PC-9 (cell line): ENCODE results near the gene OR1M1. TPM values are rescaled to one million over a fixed set of nuclear protein-coding genes. Genes with fewer than 3 reads are reported as not detected.

Source experiments
- BruUV-seq: library from RNA; stranded (reverse); fragments of 400-500 nt; replicated peaks from 2 replicates; lab custom pipeline; 2021; lab: Mats Ljungman, UMichigan
- CTCF ChIA-PET: fragments of 300-600 bp; sonication (Branson Sonifier 250); formaldehyde crosslinking; loops from one replicate; lab custom pipeline; 2022; ENCODE audit warnings: antibody characterized with exemption; lab: Charles Lee
- POLR2A ChIA-PET: fragments of 300-600 bp; sonication (Branson Sonifier 250); formaldehyde crosslinking; loops from one replicate; lab custom pipeline; 2022; ENCODE audit warnings: antibody characterized with exemption; ENCODE audit not compliant: unreplicated experiment; lab: Charles Lee
- DNase-seq, 2 experiments: peaks; one replicate each; pipeline versions ENCODE4 v3.0.0 to v3.0.0-alpha.2; 2015 to 2022; ENCODE audit warnings: mixed read lengths in 1 of 2
- H2AFZ ChIP-seq: fragments of 200-600 bp; sonication (generic); 2 replicates; pipeline ENCODE4 v1.8.1; 2017; ENCODE audit warnings: antibody characterized with exemption
- H3F3A ChIP-seq: fragments of 200-600 bp; sonication (generic); 2 replicates; pipeline ENCODE4 v1.8.1; 2017; ENCODE audit warnings: antibody characterized with exemption, mild to moderate bottlenecking, low read depth; ENCODE audit not compliant: insufficient read depth
- H3K27ac ChIP-seq: fragments of 200-600 bp; sonication (generic); 2 replicates; pipeline ENCODE4 v1.6.1; 2016; ENCODE audit warnings: mixed run types
- H3K27me3 ChIP-seq: fragments of 200-600 bp; sonication (generic); 2 replicates; pipeline ENCODE4 v1.6.1; 2016; ENCODE audit warnings: low read depth, mixed run types; ENCODE audit not compliant: insufficient read depth
- H3K36me3 ChIP-seq: fragments of 200-600 bp; sonication (generic); 2 replicates; pipeline ENCODE4 v1.6.1; 2016; ENCODE audit warnings: low read depth, mixed run types
- H3K4me1 ChIP-seq: fragments of 200-600 bp; sonication (generic); replicated peaks from 2 replicates; pipeline ENCODE4 v1.6.1; 2016; ENCODE audit warnings: mixed run types; ENCODE audit not compliant: insufficient read depth
- H3K4me2 ChIP-seq: fragments of 200-600 bp; sonication (generic); 2 replicates; pipeline ENCODE4 v1.6.1; 2017; ENCODE audit warnings: mixed run types
- H3K4me3 ChIP-seq: fragments of 200-600 bp; sonication (generic); 2 replicates; pipeline ENCODE4 v1.6.1; 2016; ENCODE audit warnings: mixed run types
- H3K79me2 ChIP-seq: fragments of 200-600 bp; sonication (generic); 2 replicates; pipeline ENCODE4 v1.6.1; 2017; ENCODE audit warnings: low read depth, mixed run types
- H3K9me2 ChIP-seq: fragments of 200-600 bp; sonication (generic); 2 replicates; pipeline ENCODE4 v1.8.1; 2017; ENCODE audit warnings: mild to moderate bottlenecking; ENCODE audit not compliant: insufficient read depth
- H3K9me3 ChIP-seq: fragments of 200-600 bp; sonication (generic); 2 replicates; pipeline ENCODE4 v1.8.1; 2016; ENCODE audit warnings: low read depth; ENCODE audit not compliant: insufficient read depth
- H4K20me1 ChIP-seq: fragments of 200-600 bp; sonication (generic); 2 replicates; pipeline ENCODE4 v1.8.1; 2017; ENCODE audit not compliant: insufficient read depth
- CTCF ChIP-seq: fragments of 200-600 bp; sonication (generic); conservative IDR thresholded peaks from 2 replicates; pipeline ENCODE4 v1.6.1; 2017; ENCODE audit warnings: mixed run types, antibody characterized with exemption, mild to moderate bottlenecking, moderate library complexity
- EZH2 ChIP-seq: fragments of 200-600 bp; sonication (generic); IDR thresholded peaks from 2 replicates; pipeline ENCODE4 v1.8.0; 2017; ENCODE audit warnings: antibody characterized with exemption, low read depth
- intact Hi-C: fragments of 100-400 bp; cut with micrococcal nuclease; formaldehyde crosslinking; loops from one replicate; pipeline ENCODE4 v1.10.0; 2022; ENCODE audit not compliant: unreplicated experiment
- total RNA-seq: library from RNA; stranded (reverse); gene quantifications from 2 replicates; pipeline ENCODE4 v1.2.3, GENCODE V29; 2021

OR1M1 gene
- total RNA-seq, 1 experiment from 2014 or later = not detected

- Histone ChIP-seq H3K9me2 (no peaks in the 10 kb centered on the region), H3K27me3 (no peaks in the 10 kb centered on the region), H4K20me1 (no peaks in the 10 kb centered on the region), H3K36me3 (no peaks in the 10 kb centered on the region), H3K4me1 (peaks cover 31% of the 10 kb centered on the region), H3K79me2 (no peaks in the 10 kb centered on the region), H3K4me3 (no peak overlapping the region), H3K4me2 (no peak overlapping the region), H3F3A (peaks cover 35% of the 10 kb centered on the region), H3K9me3 (no peaks in the 10 kb centered on the region), H2AFZ (no peak overlapping the region), H3K27ac (no peak overlapping the region)
- no peak for DNase-seq
- ChIA-PET POLR2A (interaction anchor here (0.6 kb wide), 1 partner anchor 34 kb away, joined by 4 read pairs; no protein-coding TSS in a partner anchor), CTCF (no interaction called here)
- no TSS peak for BruUV-seq
- intact Hi-C loops = no loop called here
- TF ChIP-seq EZH2 (no peak), CTCF (no peak)
These were observed 13.1 kb upstream of the OR1M1 start for GRCh38 chr19:9073806-9074205.

DNA sequence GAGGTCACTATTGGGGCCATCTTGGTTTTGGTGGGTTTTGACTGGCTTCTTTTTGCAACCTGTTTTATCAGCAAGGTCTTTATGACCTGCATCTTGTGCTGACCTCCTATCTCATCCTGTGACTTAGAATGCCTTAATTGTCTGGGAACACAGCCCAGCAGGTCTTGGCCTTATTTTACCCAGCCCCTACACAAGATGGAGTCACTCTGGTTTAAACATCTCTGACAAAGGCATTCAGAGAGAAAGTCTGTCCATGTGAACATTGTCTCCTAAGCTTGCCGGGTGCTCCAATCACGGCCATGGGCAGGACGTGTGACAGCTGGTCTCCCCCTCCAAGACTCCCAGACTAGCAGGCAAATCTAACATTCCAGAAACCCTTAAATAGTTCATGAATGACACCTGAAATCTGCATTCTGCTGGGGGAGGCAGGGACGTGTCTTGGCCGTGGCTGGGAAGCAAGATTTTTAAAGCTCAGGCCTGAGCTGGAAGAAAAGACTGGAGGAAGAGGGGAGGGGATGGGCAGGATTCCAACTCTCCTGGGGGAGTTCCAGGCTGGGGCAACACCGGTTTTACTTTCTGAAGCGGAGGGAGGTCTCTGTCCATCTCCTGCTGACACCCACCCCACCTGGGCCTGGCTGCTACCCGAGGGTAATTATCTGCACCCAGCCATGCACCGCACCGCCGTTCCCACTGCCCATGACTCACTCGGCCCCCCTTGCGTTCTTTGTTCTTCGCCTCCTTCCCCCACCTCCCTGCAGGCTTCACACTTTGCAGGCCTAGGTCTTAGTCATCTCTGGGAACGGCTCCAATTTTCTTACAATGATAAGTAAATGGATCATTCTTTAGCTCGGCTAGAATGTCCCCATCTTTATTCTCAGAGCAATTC is 11.6 kb upstream of the OR1M1 start:
- H3K4me2 ChIP-seq = peak overlapping the region; percentile 62
- POLR2A ChIA-PET = interaction anchor here (0.6 to 1.0 kb wide), 9 partner anchors 20 to 764 kb away, joined by 3 to 8 read pairs (median 4); no protein-coding TSS in a partner anchor
- H3K4me3 ChIP-seq = no peak overlapping the region; the same call in 1 of the 2 replicates

More for the DNA sequence above, 11.6 kb upstream of the OR1M1 start:
- Histone ChIP-seq H2AFZ (peak overlapping the region; percentile 19; the same call in 1 of the 2 replicates), H3K27me3 (no peaks in the 10 kb centered on the region), H3K27ac (peak overlapping the region; percentile 84), H4K20me1 (no peaks in the 10 kb centered on the region), H3K9me2 (no peaks in the 10 kb centered on the region), H3K9me3 (no peaks in the 10 kb centered on the region), H3K4me1 (peaks cover 23% of the 10 kb centered on the region), H3K79me2 (no peaks in the 10 kb centered on the region), H3K36me3 (no peaks in the 10 kb centered on the region), H3F3A (peaks cover 35% of the 10 kb centered on the region)
- CTCF ChIA-PET = interaction anchor here (0.6 to 1.1 kb wide), 4 partner anchors 14 to 57 kb away, joined by 3 to 9 read pairs (median 4); no protein-coding TSS in a partner anchor
- intact Hi-C loops = loop anchor here (1.0 to 5.0 kb wide), 8 partner anchors 20 to 243 kb away; partner anchors contain the start of genes MBD3L1, MUC16 and ZNF558
- peak; percentile 97 to 99 for DNase-seq
- no TSS peak for BruUV-seq
- TF ChIP-seq CTCF = no peak
- no peak for TF ChIP-seq EZH2
